GM21825 (cell line): Measurements from ENCODE around the gene KCNMB2.
"Not testable (repeated sequence)": the region's sequence is repeated elsewhere in the genome, so short reads cannot be mapped to it uniquely, and the experiment has no call there.

Source experiments
- ATAC-seq: cut with Tn5 transposase; IDR thresholded peaks from one replicate; pipeline ENCODE4 v1.9.1; 2021; ENCODE audit warnings: mild to moderate bottlenecking, moderate library complexity; ENCODE audit not compliant: unreplicated experiment

KCNMB2 gene

DNA sequence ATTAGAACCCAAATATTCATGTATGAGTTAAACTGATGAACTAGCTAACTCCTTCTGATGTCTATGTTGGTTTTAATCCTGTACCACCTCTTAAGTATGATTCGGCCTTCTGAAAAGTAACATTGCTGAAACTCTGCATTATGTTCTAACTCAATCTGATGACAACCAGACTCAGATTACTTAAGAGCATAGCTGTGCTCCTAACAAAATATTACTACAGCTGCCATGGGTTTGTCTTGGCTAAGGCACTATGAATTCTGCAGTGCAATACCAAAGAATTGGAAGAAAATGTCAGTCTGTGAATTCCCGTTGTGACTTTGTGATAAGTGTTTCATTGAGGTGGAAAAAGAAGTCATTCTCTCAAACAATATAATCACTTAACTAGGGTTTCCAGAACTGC is 311.0 kb downstream of the KCNMB2 start:
- ATAC-seq = no peak

DNA sequence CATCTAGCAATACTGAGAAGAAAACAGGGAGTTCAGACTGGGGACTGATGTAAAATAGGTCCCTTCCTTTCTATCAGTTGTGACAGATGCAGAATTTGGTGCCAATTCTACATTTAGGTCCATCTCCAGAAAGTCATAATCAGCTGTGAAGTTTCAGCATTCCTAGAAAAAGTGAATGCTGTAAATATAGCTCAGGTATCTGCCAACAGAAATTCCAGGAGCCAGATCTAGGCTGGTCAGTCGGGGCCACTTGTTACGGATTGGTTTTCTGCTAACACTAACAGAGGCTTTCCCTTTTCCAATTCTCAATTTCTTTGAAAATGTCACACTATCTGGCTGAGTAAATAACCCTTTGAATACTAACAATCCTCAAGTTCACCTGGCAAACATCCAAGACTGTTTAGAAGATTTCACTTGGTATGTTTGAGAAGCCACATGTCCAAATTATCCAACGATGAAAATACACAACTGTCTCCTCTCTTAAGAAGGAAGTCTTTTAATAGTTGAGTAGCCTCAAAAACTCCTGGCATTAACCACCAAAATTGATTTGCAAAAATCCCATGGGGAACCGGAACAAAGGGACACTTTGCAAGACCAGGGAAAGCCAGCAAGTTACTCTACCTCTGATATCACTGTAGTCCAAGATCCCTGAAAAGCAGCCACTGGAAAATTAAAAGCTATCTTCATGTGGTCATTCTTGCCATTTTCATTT is 313.1 kb downstream of the KCNMB2 start:
- no peak for ATAC-seq

DNA sequence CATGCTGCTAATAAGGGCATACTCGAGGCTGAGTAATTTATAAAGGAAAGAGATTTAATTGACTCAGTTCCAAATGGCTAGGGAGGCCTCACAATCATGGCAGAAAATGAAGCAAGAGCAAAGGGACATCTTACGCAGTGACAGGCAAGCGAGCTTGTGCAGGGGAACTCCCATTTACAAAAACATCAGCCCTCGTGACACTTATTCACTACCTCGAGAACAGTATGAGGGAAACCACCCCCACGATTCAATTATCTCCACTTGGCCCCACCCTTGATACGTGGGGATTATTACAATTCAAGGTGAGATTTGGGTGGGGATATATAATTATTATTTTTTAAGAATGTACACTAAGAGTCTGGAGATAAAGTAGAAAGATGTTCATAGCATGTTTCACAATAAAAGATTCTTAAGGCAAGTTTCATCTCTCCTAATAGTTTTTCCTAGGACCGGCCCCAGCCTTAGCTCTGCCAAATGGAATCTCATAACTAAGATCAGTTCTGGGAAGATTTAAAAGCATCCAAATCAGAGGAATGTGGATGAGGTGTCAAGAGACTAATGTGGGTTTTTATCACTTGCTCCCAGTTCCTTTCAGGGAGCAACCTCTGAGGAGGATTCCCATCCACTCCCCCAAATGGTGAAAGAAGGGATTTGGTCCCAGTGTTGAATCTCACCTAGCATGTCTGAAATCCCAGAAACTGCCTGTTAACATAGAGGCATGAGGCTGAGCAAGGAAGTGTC is 314.4 kb downstream of the KCNMB2 start:
- no peak for ATAC-seq

DNA sequence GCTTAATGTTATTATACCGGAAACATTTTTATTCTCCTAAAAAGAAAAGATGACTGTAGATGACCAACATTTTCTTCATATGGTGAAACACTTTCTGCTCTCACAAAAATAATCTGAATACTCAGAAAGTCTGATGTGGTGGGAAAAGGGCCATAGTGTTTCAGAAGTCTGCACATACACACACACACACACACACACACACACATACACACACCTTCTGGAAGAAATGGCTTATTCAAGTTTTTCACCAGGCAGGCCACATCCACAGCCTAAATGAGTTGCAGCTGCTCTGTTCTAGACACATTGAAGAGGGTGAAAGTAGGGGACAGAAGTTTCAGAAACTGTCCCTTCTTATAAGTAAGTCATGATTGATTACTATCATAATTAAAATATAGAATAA is 315.3 kb downstream of the KCNMB2 start:
- ATAC-seq = no peak

DNA sequence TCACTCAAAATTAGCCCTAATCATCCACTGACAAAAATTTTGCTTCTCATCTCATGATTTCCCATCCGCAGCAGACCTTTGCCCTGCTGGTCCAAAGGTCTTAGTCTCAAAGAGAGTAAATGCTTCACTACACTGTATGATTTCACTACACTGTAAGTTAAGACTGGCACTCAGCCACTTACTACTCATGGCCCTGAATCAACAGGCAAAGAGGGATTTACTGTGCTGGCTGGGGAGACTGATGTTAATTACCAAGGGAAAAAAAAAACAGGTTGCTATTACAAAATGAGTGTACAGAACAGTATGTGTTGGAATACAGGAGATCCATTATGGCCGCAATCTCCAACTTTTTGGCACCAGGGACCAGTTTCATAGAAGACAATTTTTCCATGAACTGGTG is 320.6 kb downstream of the KCNMB2 start:
- no peak for ATAC-seq

DNA sequence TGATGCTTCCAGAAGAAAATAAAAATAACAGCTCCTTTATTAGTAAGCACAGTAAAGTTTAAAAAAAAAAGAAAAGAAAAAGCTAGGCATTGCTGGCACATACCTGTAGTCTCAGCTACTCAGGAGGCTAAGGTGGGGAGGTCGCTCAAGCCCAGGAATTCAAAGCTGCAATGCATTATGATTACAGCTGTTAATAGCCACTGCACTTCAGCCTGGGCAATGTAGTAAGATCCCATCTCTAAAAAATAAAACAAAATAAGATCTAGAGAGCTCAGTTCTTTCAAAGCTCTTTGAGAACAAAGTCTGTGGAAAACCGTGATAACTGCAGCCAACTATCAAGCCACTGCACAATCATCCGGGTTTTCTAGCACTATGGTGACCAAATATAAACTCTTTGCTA is 323.1 kb downstream of the KCNMB2 start:
- ATAC-seq = no peak

DNA sequence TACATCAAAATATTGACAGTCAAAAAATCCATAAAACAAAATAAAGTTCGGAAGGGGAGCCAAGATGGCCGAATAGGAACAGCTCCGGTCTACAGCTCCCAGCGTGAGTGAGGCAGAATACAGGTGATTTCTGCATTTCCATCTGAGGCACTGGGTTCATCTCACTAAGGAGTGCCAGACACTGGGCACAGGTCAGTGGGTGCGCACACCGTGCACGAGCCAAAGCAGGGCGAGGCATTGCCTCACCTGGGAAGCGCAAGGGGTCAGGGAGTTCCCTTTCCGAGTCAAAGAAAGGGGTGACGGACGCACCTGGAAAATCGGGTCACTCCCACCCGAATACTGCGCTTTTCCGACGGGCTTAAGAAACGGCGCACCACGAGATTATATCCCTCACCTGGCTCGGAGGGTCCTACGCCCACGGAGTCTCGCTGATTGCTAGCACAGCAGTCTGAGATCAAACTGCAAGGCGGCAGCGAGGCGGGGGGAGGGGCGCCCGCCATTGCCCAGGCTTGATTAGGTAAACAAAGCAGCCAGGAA is 323.7 kb downstream of the KCNMB2 start:
- ATAC-seq = not testable (repeated sequence)

DNA sequence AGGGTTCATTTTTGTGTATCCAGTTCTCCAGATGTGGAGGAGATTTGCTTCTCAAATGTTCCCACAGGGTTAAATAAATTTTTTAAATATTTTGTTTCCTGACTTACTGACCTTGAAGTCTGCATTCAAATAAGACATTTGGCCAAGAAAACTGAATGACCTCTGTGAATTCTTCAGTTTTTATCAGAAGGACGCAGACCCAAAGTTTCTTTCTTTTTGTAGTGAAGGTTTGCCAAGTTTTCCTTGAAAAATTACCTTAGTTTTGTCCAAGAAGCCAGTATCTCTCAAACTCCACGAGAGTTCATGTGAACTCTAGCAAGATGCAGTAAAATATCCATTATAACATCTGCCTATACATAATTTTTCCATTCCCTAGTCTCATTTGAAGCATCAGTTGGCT is 332.4 kb downstream of the KCNMB2 start:
- ATAC-seq = no peak

DNA sequence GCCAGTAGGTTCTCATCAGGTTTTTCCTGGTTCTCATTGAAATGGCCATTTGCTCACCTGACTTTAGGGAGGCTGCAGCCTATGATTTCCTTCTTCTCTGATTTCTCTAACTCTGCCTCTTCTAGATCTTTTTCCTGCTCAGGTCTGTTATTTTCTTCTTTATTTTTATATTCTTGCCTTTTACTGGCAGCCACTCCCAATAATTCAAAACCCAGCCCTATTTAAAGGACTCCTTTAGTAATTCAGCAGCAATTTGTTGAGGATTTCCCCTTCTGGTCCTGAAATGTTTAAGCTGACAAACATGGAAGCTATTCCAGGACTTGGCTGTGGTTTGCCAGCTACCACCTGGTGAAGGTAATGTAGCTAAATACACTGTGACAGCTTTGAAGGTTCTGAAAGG is 333.8 kb downstream of the KCNMB2 start:
- no peak for ATAC-seq

DNA sequence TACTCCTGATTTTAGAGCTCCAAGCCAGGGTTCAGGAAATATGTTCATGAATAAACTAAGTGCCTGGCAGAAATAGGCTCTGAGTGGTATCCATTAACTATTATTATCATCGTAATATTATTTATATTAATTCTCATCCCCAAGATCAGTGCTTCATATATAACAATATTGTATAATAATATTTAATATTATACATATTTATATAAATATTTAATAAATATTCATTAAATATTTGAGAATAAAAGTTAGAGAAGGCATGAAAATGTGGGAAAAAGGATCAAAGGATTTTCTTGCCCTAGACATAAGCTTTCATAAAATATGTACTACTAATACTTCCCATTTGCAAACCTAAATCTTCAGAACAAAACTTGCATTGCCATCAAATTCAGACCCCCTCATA is 338.9 kb downstream of the KCNMB2 start:
- no peak for ATAC-seq

DNA sequence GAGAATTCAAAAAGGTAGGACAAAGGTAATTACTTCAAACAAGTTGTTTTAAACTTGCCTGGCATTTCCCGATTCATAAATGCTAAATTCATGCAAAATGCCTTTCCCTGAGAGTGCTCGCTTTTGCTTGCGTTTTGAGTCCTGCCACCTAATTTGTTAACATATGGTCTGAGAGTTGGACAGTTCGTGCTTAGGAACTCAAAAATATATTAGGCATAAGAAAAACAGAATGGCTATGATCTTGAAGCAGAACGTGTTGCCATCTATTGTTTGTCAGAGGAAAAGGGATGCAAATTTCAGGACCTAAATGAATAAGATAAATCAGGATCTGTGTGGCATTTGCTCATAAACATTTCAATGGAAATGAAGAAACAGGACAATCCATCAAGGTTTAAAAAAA is 339.6 kb downstream of the KCNMB2 start:
- ATAC-seq = no peak

DNA sequence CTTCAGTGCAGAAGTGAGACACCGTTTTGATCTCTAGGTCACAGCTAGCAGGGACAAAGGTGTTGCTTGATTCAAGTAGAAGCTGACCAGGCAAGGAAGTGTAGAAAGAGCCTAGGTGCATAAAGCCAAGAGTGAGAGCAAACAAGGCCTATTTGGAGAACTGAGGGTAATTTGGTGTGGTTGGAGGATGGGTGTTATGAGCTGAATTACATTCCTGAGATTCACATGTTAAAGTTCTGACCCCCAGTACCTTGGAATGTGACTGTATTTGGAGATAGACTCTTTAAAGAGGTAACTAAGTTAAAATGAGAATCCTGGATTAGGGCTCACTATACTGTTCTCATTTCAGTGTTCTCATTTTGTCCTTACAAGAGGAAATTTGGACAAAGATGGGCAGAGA is 344.0 kb downstream of the KCNMB2 start:
- ATAC-seq = no peak
